Superior temporal gyrus (tissue), 1 donor: ENCODE results near the gene MAPKAP1.

ENCODE experiments used
- DNase-seq: peaks from one replicate; pipeline ENCODE4 v3.0.0-alpha.2; 2016; ENCODE audit errors: extremely low spot score

MAPKAP1 gene

GRCh38 chr9:125393426-125393825 lies 313.6 kb downstream of the MAPKAP1 start:
- DNase-seq: no peak

GRCh38 chr9:125391704-125392103 lies 315.3 kb downstream of the MAPKAP1 start:
- no peak for DNase-seq

DNA sequence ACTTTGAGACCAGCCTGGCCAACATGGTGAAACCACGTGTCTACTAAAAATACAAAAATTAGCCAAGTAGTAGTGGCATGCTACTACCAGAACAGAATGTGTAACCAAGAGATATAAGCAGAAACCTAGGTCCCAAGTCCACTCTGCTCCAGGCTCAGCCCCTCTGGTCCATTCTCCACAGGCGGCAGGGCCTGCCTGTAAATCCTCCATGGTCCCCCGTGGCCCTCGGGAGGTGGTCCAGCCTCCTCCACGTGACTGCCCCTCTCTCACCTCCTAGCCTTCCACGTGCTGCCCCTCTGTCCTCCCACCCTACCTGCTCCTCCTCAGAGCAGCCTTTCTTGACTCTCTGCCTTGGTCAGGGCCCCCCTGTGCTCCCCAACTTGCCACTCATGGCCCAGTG lies 318.0 kb downstream of the MAPKAP1 start:
- DNase-seq: no peak

GRCh38 chr9:125387861-125388524 lies 319.0 kb downstream of the MAPKAP1 start:
- no peak for DNase-seq
